Astrocyte of the cerebellum (primary cell): ENCODE results near the gene AP5S1.
"Not testable (repeated sequence)": the region's sequence is repeated elsewhere in the genome, so short reads cannot be mapped to it uniquely, and the experiment has no call there.

Experiments used
- DNase-seq: peaks from one replicate; pipeline ENCODE4 v3.0.0-alpha.2; 2011; ENCODE audit warnings: low read depth
- H3K4me3 ChIP-seq: 2 replicates; pipeline ENCODE4 v1.5.1; 2011; ENCODE audit warnings: mild to moderate bottlenecking, low read depth, low read length, moderate library complexity
- in situ Hi-C: cut with HindIII; loops from 2 replicates; pipeline ENCODE4 v1.10.0; 2017; ENCODE audit warnings: low sequenced_read_pairs
- TF ChIP-seq, protein P1 (sequence below): IDR thresholded peaks from 2 replicates; pipeline ENCODE4 v1.5.1; 2012; ENCODE audit warnings: low read length, low read depth, moderate library complexity, mild to moderate bottlenecking; ENCODE audit errors: missing control alignments

Gene AP5S1

DNA sequence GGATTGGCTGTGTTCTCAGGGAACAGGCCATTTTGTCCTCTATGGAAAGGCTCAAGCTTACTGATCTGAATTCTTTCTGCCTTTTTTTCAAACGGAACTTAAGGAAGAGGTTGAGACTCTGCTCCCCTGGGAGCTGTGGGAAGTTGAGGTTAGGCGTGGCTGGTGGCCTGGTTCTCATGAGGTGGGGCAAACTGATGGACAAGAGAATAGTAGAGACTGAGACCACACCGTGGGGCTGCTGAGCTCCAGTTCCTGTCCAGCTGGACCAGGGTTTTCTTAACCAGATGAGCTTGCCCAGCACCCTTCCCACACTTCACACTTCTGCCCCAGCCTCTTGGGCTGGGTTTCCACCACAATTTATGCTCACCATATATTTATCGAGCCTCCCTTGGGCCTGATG lies 6.1 kb downstream of the AP5S1 start:
- in situ Hi-C loops, result no loop called here
- no peak overlapping the region for H3K4me3 ChIP-seq
- TF ChIP-seq, protein P1, sequence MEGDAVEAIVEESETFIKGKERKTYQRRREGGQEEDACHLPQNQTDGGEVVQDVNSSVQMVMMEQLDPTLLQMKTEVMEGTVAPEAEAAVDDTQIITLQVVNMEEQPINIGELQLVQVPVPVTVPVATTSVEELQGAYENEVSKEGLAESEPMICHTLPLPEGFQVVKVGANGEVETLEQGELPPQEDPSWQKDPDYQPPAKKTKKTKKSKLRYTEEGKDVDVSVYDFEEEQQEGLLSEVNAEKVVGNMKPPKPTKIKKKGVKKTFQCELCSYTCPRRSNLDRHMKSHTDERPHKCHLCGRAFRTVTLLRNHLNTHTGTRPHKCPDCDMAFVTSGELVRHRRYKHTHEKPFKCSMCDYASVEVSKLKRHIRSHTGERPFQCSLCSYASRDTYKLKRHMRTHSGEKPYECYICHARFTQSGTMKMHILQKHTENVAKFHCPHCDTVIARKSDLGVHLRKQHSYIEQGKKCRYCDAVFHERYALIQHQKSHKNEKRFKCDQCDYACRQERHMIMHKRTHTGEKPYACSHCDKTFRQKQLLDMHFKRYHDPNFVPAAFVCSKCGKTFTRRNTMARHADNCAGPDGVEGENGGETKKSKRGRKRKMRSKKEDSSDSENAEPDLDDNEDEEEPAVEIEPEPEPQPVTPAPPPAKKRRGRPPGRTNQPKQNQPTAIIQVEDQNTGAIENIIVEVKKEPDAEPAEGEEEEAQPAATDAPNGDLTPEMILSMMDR, result no peak
- no peak for DNase-seq

DNA sequence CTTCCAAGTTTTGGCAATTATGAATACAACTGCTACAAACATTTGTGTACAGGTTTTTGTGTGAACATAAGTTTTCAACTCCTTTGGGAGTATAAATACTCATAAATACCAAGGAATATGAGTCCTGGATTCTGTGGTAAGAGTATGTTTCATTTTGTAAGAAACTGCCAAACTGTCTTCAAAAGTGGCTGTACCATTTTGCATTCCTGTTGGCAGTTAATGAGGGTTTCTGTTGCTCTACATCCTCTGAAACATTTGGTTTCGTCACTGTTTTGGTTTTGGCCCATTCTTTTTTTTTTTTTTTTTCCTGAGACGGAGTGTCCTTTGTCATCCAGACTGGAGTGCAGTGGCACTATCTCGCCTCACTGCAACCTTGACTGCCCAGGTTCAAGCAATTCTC lies 8.5 kb downstream of the AP5S1 start:
- TF ChIP-seq, protein P1, result no peak
- no peak overlapping the region for H3K4me3 ChIP-seq
- in situ Hi-C loops, result no loop called here
- DNase-seq, result no peak

DNA sequence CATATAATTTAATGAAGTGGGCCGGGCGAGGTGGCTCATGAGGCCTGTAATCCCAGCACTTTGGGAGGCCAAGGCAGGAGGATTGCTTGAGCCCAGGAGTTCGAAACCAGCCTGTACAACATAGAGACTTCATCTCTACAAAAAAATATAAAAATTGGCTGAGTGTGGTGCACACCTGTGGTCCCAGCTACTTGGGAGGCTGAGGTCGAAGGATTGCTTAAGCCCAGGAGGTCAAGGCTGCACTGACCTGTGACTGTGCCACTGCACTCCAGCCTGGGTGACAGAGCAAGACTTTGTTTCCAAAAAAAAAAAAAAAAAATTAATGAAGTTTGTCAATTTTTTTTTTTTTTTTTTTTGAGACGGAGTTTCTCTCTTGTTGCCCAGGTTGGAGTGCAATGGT lies 9.5 kb downstream of the AP5S1 start:
- H3K4me3 ChIP-seq, in situ Hi-C loops, DNase-seq: not testable (repeated sequence)

DNA sequence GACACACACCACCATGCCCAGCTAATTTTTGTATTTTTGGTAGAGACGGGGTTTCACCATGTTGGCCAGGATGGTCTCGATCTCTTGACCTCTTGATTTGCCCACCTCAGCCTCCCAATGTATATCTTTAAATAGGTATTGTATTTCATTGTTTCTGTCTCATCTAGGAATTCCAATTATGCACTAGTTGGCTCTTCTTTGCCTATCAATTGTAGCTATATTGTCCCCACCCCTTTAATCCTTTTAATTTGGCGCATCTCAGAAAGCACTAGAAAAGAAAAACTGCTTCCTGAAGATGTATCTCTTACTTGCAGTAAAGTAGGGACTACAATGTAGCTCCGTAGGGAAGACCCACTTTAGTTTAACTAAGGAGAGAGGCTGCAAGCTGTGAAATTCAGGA lies 15.8 kb downstream of the AP5S1 start:
- DNase-seq, result no peak
- TF ChIP-seq, protein P1, result no peak
- in situ Hi-C loops, result no loop called here
- no peak overlapping the region for H3K4me3 ChIP-seq

DNA sequence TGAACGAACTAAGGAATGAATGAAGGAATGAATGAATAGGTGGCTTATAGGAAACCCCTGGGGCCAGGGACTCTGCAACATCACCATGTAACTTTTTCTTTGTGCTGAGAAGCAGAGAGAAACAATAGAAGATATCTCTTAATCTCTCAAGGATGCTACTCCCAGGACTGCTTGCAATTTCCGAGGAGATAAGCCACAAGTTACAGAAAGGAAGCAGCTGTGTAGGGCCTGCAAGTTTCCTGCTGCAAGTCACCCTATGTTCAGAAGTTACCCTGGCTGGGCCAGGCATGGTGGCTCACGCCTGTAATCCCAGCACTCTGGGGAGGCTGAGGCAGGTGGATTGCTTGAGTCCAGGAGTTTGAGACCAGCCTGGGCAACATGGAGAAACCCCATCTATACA lies 19.0 kb downstream of the AP5S1 start:
- no peak for DNase-seq
- TF ChIP-seq, protein P1, result no peak
- in situ Hi-C loops, result no loop called here
- H3K4me3 ChIP-seq, result no peak overlapping the region

DNA sequence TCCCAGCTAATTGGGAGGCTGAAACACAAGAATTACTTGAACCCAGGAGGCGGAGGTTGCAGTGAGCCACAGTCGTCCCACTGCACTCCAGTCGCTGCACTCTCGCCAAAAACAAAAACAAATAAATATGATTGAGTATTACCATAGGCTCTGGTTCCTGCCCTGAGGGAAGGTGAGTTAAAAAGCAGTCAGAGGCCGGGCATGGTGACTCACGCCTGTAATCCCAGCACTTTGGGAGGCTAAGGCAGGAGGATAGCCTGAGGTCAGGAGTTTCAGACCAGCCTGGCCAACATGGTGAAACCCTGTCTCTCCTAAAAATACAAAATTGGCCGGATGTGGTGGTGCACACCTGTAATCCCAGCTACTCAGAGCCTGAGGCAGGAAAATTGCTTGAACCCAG lies 19.9 kb downstream of the AP5S1 start:
- in situ Hi-C loops, DNase-seq, H3K4me3 ChIP-seq: not testable (repeated sequence)

DNA sequence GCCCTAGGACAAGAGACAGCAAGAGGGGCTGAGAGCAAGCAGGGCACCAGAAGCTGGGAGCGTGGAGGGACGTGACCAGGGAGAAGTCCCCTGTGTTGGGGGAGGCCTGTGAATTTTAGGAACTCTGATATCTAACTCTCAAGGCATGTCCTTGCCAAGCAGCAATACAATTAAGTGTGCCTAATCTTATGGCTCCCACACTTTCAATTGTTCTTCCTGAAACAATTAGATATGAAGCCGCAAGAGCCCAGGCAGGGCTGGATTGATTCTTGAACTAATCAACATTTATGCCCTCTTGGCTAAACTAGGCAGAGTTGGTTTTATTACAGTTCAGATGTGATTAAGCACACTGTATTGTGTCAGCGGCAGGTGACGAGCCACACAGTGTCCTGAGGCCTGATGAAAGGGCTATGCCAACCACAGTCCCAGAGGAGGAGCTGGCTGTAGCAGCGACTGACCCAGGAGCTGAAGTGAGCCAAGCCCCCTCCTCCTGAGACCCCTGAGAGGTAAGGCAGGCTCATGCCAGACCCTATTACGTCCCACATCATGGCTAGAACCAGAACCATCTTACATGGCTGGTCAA lies 22.1 kb downstream of the AP5S1 start:
- no peak for DNase-seq
- H3K4me3 ChIP-seq, result no peak overlapping the region
- TF ChIP-seq, protein P1, result no peak
- in situ Hi-C loops, result no loop called here

DNA sequence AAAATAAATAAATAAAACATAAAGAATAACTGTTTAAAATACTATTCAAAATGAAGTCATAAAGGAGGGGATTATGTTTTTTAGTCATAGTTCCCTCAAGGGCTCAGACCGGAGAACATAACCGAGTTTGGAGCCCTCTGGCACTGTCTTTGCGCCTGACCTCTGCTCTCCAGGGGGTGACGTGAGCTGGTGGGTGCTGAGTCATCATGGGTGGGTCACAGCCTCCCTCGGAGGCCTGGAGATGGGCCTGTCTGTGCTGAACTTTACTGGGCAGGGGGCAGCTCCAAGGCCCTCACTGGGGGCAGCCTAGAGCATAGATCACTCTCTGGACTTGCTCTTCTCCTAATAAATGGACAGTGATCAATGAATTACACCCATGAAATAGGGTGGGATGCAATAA lies 23.1 kb downstream of the AP5S1 start:
- no peak overlapping the region for H3K4me3 ChIP-seq
- no peak for DNase-seq
- TF ChIP-seq, protein P1, result no peak
- in situ Hi-C loops, result no loop called here

DNA sequence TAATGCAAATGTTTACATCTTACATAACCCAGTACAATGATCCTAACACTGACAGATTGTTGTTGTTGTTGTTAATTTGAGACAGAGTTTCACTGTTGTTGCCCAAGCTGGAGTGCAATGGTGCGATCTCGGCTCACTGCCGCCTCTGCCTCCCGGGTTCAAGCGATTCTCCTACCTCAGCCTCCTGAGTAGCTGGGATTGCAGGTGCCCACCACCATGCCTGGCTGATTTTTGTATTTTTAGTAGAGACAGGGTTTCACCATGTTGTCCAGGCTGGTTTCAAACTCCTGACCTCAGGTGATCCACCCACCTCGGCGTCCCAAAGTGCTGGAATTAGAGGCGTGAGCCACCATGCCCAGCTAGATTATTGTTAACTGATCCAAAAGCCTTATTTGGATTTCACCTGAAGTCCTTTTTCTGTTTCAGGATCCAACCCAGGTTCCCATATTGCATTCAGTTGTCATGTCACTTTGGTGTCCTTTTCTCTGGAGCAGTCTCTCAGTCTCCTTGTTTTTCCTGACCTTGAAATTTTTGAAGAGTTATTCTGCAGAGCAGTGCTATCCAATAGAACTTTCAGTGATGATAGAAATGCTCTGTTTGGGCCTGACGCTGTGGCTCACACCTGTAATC lies 23.8 kb downstream of the AP5S1 start:
- H3K4me3 ChIP-seq, in situ Hi-C loops, DNase-seq: not testable (repeated sequence)
